Stimulated activated CD4-positive, alpha-beta T cell treated with anti-CD3 and anti-CD28 coated beads, Interleukin-15, amount 100 ng/mL, for 1 hour (primary cell): ENCODE measurements around the gene SLC26A6.

Source experiments
- DNase-seq, 2 donors: peaks; one replicate each; pipeline ENCODE4 v3.0.0-alpha.2; 2020; ENCODE audit warnings: low read depth in 1 of 2, low spot score in 1 of 2

Gene SLC26A6

GRCh38 chr3:48634661-48635221 lies 520 bp downstream of the SLC26A6 start:
- DNase-seq: peak in 1 of 2 donors; percentile 44

- no peak for DNase-seq
These were observed 1.5 kb downstream of the SLC26A6 start for GRCh38 chr3:48633743-48634142.

GRCh38 chr3:48633256-48633655 lies 2.0 kb downstream of the SLC26A6 start:
- DNase-seq: no peak

DNA sequence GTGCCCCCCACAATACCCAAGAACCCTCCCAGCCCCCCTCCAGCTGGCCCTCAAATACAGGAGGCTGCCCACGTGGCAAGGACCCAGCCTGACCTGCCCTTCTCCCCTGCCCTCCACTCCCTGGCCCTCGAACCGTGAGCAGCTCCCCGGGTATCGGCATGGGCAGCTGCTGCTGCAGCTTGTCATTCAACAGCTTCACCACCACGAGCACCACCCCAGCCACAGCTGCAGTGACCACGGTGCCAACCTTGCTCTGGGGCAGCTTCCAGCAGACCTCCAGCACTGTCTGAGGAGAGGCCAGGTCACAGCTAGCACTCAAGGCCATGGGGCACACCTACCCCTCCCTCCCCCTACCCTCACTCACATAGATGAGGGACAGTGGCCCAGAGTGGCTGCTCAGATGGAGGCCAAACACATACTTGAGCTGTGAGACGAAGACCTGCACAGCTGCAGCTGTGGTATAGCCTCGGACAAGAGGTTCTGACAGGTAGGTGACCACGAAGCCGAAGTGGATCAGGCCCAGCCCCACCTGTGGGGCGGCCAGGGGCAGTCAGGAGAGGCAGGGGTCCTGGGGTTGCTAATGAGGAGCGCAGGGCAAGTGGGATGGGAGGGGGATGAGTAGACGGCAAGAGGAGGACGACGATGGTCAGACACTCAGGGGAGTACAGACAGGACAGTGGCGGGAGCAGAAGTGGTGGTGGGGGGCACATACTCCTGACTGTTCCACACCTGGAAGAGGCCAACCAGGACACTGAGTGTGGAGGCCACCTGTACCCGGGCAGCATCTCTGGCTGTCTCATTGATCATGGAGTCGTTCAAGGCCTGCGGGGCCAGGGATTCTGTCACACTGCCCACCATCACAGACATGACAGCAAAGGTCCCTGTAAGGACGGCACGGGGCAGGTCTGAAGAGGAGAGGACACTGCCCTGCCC lies 3.5 kb downstream of the SLC26A6 start:
- DNase-seq: no peak

GRCh38 chr3:48630833-48631232 lies 4.4 kb downstream of the SLC26A6 start:
- no peak for DNase-seq

GRCh38 chr3:48630407-48630806 lies 4.9 kb downstream of the SLC26A6 start:
- no peak for DNase-seq

DNA sequence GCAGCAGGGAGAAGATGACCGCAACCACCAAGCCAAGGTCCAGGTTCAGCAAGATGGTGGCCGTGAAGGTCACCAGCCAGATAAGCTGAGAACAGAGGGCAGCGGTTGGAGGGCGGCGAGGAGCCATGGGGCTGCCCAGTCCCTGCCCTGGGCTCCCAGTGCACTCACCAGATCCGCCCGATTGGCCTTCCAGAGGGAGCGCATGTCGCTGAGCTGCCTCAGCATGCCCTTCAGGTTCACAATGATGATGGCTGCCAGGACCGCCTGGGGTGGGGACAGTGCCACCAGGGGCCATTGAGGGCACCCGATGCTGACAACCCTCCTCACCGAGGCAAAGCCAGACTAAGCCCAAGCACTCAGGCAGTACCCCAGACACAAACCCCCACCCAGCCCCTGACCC lies 5.4 kb downstream of the SLC26A6 start:
- no peak for DNase-seq

DNA sequence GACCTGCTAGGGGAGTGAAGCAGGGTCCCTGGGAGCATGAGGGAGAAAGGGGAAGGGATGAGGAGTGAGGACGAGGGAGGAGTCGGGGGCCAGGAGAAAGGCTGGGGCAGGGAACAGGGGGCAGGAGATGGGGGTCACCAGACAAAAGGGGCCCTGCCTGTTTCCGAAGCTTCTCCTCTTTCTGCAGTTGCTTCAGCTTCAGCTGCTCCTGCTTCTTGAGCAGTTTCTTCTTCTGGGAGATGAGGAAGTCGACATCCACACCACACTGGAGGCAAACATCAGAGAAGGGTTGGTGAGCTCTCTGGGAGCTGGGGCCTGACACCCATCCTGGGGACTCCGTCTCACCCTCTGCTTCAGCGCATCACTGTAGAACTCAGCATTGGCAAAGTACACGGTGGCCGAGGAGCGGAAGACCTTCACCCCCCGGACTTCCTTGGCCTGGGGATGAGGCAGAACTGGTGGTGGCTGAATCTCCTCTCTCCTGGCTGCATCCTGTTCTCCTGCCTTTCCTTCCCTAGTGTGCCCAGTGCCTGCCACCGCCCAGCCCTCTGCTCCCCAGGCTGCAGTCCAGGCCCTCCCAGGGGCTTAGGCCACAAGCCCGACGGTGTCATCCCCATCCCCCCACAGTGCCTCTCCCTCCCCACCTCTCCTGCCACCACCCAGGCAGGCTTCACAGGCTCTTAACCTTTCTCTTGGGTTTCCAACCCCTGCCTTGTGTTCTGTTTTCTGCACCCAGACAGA lies 6.8 kb downstream of the SLC26A6 start:
- no peak for DNase-seq

- no peak for DNase-seq
These were observed 9.7 kb downstream of the SLC26A6 start for GRCh38 chr3:48625600-48625999.

DNA sequence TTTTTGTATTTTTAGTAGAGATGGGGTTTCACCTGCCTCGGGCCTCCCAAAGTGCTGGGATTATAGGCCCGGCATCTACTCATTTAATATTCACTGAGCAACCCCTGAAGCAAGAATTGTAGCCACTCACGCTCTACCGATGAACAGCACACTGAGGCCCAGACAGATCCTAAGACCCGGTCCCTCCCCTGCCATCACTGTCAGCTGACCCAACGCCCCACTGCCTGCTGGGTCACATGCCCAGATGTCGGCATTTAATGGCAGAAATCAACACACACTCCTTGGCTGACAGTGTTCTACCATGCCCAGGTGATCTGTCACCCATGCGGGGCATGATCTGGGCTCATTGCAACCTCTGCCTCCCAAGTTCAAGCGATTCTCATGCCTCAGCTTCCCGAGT lies 10.5 kb downstream of the SLC26A6 start:
- DNase-seq: no peak

GRCh38 chr3:48623851-48624547 lies 11.3 kb downstream of the SLC26A6 start:
- no peak for DNase-seq

DNA sequence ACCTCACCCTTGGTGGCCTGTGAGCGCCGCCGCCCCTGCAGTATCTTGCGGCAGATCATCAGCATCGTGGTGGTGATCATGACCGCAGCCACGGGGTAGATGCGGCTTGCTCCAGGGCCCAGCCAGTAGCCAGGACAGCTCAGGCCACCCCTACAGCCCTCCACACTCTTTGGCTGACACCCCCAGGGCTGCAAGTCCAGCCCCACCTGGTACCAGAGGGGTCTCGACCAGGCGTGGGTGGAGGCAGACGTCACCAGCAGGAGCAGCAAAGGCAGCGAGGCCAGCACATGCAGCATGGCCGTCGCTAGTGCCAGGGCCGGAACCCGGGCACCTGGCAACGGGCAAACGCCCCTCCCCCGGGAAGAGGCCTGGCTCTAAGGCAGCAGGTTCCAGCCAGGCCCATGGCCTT lies 13.8 kb downstream of the SLC26A6 start, which contains the start of gene TMEM89:
Gene TMEM89, minus strand, starts transcription at position 309 of the 409 bp plus-strand sequence. Its CDS starts 13 bp downstream, at position 296.
- DNase-seq: no peak

DNA sequence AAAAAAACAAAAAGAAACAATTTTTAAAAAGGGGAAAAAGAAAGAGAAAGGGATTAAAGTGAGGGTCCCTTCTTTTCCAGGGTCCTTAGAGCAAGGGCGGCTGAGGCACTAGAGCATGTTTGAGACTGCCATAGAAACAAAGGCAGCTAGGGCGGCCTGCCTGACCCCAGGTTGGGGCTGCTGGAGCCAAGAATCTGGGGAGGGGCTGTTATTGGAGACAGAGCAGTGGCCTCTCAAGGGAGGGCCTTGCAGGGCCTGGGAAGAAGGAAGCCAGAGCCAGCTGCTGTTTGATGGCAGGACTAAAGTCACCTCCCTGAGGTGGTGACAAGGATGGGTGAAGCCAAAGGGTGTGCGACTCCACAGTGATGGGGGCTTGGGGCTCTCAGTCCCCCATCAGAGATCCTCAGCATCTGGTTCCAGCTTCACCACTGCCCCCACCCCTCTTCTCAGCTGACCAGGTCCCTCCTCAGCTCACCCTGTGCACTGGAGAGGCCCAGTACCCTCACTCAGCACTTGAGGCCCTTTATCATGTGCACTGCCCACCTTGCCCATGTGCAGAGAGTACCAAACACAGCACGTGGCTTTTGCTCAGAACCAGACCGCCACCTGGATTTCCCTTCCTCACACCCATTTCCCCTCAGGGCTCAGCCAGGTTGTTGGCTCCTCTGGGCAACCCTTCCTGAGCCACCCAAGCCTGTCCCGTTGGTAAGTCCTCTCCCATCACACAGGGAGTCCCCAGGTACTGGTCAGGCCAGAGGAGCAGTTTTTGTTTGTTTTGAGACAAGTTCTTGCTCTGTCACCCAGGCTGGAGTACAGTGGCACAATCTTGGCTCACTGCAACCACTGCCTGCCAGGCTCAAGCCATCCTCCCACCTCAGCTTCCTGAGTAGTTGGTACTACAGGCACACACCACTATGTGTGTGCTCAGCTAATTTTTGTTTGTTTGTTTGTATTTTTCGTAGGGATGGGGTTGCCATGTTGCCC lies 15.4 kb downstream of the SLC26A6 start:
- DNase-seq: no peak

- no peak for DNase-seq
These were observed 17.7 kb downstream of the SLC26A6 start for GRCh38 chr3:48617559-48617958.

GRCh38 chr3:48614044-48614443 lies 21.2 kb downstream of the SLC26A6 start:
- DNase-seq: no peak

DNA sequence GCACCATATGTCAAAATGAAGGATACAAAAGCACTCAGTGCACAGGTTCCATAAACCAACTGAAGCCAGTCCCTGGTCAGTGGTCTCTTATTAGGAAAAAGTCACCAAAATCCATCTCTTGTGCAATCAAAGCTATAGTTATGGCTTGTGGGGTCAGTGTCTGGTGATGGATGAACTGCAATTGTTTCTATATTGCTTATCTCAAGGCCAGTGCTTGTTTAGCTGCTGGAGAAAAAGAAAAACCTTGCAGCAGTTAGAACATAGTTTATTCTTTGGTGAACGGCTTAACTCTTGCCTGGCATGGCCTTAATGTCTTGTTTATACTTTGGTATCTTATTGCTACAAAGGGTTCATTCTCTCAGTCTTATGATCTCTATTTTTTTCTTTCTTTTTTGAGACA lies 23.0 kb downstream of the SLC26A6 start:
- DNase-seq: no peak

GRCh38 chr3:48609088-48610005 lies 25.9 kb downstream of the SLC26A6 start, which contains the start of gene UQCRC1:
TSS of gene UQCRC1 (minus strand) at chr3:48609646. CDS start at chr3:48609620, 26 bp downstream.
- peak; percentile 82 to 87 for DNase-seq

GRCh38 chr3:48607519-48607918 lies 27.7 kb downstream of the SLC26A6 start:
- DNase-seq: no peak

GRCh38 chr3:48601622-48601994 lies 33.7 kb downstream of the SLC26A6 start:
- no peak for DNase-seq
